ENCODE results near the gene ZC3H11A. TPM values are rescaled to one million over a fixed set of nuclear protein-coding genes. Genes with fewer than 3 reads are reported as not detected.

Gene ZC3H11A
- total and polyA plus RNA-seq, 2 of the 13 experiments (the other 11 are each of a cell fraction or from before 2014, with no cell fraction given), result 56.9 to 59.7 TPM

DNA sequence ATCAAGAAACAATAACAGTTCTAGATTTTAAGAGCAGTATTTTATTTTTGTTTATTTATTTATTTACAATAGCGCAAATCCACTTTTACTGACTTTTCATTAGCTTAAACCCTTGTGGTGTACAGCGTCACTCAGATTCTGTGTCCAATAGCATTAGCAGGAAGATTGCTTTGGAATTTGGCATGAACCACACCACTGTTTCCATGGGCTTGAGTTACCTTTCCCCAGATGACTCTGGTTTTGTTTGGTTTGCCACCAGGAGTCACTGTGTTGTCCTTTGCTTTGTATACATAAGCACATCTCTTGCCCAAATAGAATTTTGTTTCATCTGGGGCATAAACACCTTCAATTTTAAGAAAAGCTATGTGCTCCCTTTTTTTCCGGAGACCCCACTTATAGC lies 40.1 kb downstream of the ZC3H11A start:
- no peaks in the 10 kb centered on the region for H3K9me3 ChIP-seq (ENCODE audit: low read length)
- intact Hi-C loops (cut with micrococcal nuclease; ENCODE audit: unreplicated experiment) (no loop called here), in situ Hi-C loops (cut with HindIII; ENCODE audit: extremely low pct_ligation_motif_present, low pct_unique_long_range_greater_than_20kb) (no loop called here)
- no peaks in the 10 kb centered on the region; the same call in 1 of the 2 replicates for H4K20me1 ChIP-seq (ENCODE audit: insufficient read depth, low read length)
- H3K9ac ChIP-seq (ENCODE audit: insufficient read depth, low read depth, low read length), result no peak overlapping the region
- no peaks in the 10 kb centered on the region for H3K4me1 ChIP-seq (ENCODE audit: insufficient read depth, low read length)
- TF ChIP-seq, protein P1, sequence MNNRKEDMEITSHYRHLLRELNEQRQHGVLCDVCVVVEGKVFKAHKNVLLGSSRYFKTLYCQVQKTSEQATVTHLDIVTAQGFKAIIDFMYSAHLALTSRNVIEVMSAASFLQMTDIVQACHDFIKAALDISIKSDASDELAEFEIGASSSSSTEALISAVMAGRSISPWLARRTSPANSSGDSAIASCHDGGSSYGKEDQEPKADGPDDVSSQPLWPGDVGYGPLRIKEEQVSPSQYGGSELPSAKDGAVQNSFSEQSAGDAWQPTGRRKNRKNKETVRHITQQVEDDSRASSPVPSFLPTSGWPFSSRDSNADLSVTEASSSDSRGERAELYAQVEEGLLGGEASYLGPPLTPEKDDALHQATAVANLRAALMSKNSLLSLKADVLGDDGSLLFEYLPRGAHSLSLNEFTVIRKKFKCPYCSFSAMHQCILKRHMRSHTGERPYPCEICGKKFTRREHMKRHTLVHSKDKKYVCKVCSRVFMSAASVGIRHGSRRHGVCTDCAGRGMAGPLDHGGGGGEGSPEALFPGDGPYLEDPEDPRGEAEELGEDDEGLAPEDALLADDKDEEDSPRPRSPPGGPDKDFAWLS (CRISPR knock-in tag; IDR thresholded peaks at IDR 0.05; ENCODE audit: borderline replicate concordance), result no peak
- TF ChIP-seq CTCF (CRISPR knock-in tag; IDR thresholded peaks at IDR 0.05), result 0 out of 2 replicates have a peak, but pooled peaks have one; percentile 7
- TF ChIP-seq, protein P2, sequence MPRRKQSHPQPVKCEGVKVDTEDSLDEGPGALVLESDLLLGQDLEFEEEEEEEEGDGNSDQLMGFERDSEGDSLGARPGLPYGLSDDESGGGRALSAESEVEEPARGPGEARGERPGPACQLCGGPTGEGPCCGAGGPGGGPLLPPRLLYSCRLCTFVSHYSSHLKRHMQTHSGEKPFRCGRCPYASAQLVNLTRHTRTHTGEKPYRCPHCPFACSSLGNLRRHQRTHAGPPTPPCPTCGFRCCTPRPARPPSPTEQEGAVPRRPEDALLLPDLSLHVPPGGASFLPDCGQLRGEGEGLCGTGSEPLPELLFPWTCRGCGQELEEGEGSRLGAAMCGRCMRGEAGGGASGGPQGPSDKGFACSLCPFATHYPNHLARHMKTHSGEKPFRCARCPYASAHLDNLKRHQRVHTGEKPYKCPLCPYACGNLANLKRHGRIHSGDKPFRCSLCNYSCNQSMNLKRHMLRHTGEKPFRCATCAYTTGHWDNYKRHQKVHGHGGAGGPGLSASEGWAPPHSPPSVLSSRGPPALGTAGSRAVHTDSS (CRISPR knock-in tag; conservative IDR thresholded peaks at IDR 0.05), result no peak
- no peak for TF ChIP-seq ZNF619 (CRISPR knock-in tag; IDR thresholded peaks at IDR 0.05)
- no peak for TF ChIP-seq ZFAT (CRISPR knock-in tag; conservative IDR thresholded peaks at IDR 0.05)
- no peak for TF ChIP-seq HNF4A (CRISPR knock-in tag; IDR thresholded peaks at IDR 0.05)
- H2AFZ ChIP-seq (ENCODE audit: low read length), result no peak overlapping the region
- ChIA-PET CTCF (ENCODE audit: low intra/inter-chr PET ratio, low total read pairs) (no interaction called here), POLR2A (no interaction called here)
- no peaks in the 10 kb centered on the region for H3K27me3 ChIP-seq (ENCODE audit: control insufficient read depth in 1 of 2, insufficient read depth in 2 of 2, low read length in 2 of 2)
- no peak for ATAC-seq
- peaks cover 11 to 77% of the 10 kb centered on the region in 2 experiments for H3K36me3 ChIP-seq (replicated peaks in 1 of 2; ENCODE audit: control insufficient read depth in 1 of 2, insufficient read depth in 2 of 2, low read length in 2 of 2)
- no peak overlapping the region for H3K4me2 ChIP-seq (ENCODE audit: low read depth, low read length)
- FAIRE-seq, result no peak
- no TSS peak for BruUV-seq (replicated peaks)
- H3K4me3 ChIP-seq (replicated peaks in 1 of 3; ENCODE audit: insufficient read depth in 1 of 3, low read depth in 2 of 3, low read length in 3 of 3), result no peak overlapping the region
- 100% methylated on average over 3 of the region's 3 CpGs for WGBS (ENCODE audit: low lambda C conversion rate)
- no peak for DNase-seq (ENCODE audit: low spot score)
- H3K79me2 ChIP-seq (ENCODE audit: insufficient read depth, low read length), result no peaks in the 10 kb centered on the region
- H3K27ac ChIP-seq (ENCODE audit: extremely low read length, insufficient read depth, low read length), result no peak overlapping the region
